Small intestine (tissue), 7 donors: ENCODE data around the gene POLR3A. TPM values are rescaled to one million over a fixed set of nuclear protein-coding genes. Genes with fewer than 3 reads are reported as not detected.

ENCODE experiments used
- DNase-seq, 2 donors: peaks; one replicate each; pipeline versions ENCODE4 v3.0.0 to v3.0.0-alpha.2; 2013
- FAIRE-seq: peaks from 2 replicates; lab custom pipeline; 2012; peaks lifted over from hg19 to GRCh38; lab: Jason Lieb, UNC
- H3K27ac ChIP-seq, 3 donors: one replicate each; pipeline ENCODE4 v1.5.1; 2013; ENCODE audit warnings: low read length in 2 of 3, mild to moderate bottlenecking in 2 of 3, control low read depth in 1 of 3, inconsistent platforms in 1 of 3, low read depth in 1 of 3, moderate library complexity in 1 of 3
- H3K27me3 ChIP-seq, 3 donors: one replicate each; pipeline ENCODE4 v1.6.1; 2013; ENCODE audit warnings: low read length in 3 of 3, inconsistent platforms in 1 of 3; ENCODE audit not compliant: control insufficient read depth in 3 of 3, insufficient read depth in 3 of 3
- H3K36me3 ChIP-seq, 3 donors: one replicate each; pipeline ENCODE4 v1.6.1; 2013; ENCODE audit warnings: low read length in 3 of 3, inconsistent platforms in 1 of 3, low read depth in 1 of 3, mild to moderate bottlenecking in 1 of 3, moderate library complexity in 1 of 3; ENCODE audit not compliant: control insufficient read depth in 3 of 3, insufficient read depth in 2 of 3
- H3K4me1 ChIP-seq, 3 donors: one replicate each; pipeline ENCODE4 v1.6.1; 2013; ENCODE audit warnings: low read length in 2 of 3, inconsistent platforms in 1 of 3, low read depth in 1 of 3, mild to moderate bottlenecking in 1 of 3, moderate library complexity in 1 of 3; ENCODE audit not compliant: control insufficient read depth in 3 of 3, insufficient read depth in 2 of 3
- H3K4me3 ChIP-seq, 3 donors: one replicate each; pipeline ENCODE4 v1.5.1; 2013; ENCODE audit warnings: low read length in 3 of 3, control low read depth in 1 of 3, inconsistent platforms in 1 of 3, low read depth in 1 of 3, mild to moderate bottlenecking in 1 of 3, moderate library complexity in 1 of 3
- H3K9me3 ChIP-seq, 2 donors: one replicate each; pipeline ENCODE4 v1.6.1; 2013; ENCODE audit warnings: low read depth in 1 of 2, low read length in 1 of 2; ENCODE audit not compliant: control insufficient read depth in 2 of 2, insufficient read depth in 1 of 2
- WGBS, 3 donors: extraction: QIAGEN DNeasy Blood & Tissue Kit; methylation state at CpG; one replicate each; pipeline ENCODE4 v1.1.7; 2013; 5-methylcytosine and 5-hydroxymethylcytosine counted together
- polyA plus RNA-seq, 4 donors: library from polyadenylated mRNA; stranded (reverse) in 3 of 4; unstranded in 1 of 4; fragments of 200-250 nt in 3 of 4; fragments of 120-200 nt in 1 of 4; gene quantifications; one replicate each; pipeline versions ENCODE4 v1.2.1 to v1.2.3, GENCODE V29; 2013
- donor health status: healthy with polysubstance abuse.
- donor health status: control.
- donor health status: control.
- donor health status: Bipolar disorder and iron deficiency.
- donor health status: healthy.

POLR3A gene
- polyA plus RNA-seq, 4 donors, result 4.3 to 13.2 (median 6.4) TPM

DNA sequence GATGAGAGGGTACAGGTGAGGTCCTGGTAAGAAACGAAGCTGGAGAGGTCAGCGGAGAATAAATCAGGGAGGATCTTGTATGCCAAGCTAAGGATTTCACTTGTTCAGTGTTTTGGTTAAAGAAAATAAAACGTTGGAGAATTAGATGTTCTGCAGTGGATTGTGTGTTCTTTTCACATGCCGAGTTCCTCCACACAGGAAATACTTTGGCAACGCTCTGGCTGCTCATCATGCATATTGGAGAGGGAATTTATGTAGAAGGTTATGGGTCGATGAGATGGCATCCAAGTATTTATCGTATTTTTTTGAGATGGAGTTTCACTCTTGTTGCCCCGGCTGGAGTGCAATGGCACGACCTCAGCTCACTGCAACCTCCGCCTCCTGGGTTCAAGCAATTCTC lies 15.4 kb upstream of the POLR3A start:
- WGBS, 3 donors, result 59 to 65% (median 60%) methylated on average over 10 of the region's 10 CpGs
- no peak overlapping the region for H3K27ac ChIP-seq

GRCh38 chr10:78044179-78044578 lies 14.9 kb upstream of the POLR3A start:
- Histone ChIP-seq H3K27me3 (no peaks in the 10 kb centered on the region), H3K4me3 (no peak overlapping the region), H3K9me3 (no peaks in the 10 kb centered on the region), H3K36me3 (peaks cover 10 to 20% (median 19%) of the 10 kb centered on the region in 3 donors), H3K4me1 (peaks cover 0 to 13% (median 0%) of the 10 kb centered on the region in 3 donors), H3K27ac (no peak overlapping the region)
- no peak for DNase-seq
- no peak for FAIRE-seq

More for the DNA sequence above, 15.4 kb upstream of the POLR3A start:
- Histone ChIP-seq H3K4me3 (no peak overlapping the region), H3K36me3 (peaks cover 10 to 20% (median 16%) of the 10 kb centered on the region in 3 donors), H3K4me1 (peaks cover 0 to 13% (median 0%) of the 10 kb centered on the region in 3 donors), H3K27me3 (no peaks in the 10 kb centered on the region), H3K9me3 (no peaks in the 10 kb centered on the region)
- DNase-seq (no peak), FAIRE-seq (no peak)

GRCh38 chr10:78042752-78043104 lies 13.4 kb upstream of the POLR3A start:
- no peak overlapping the region for H3K4me3 ChIP-seq
- no peak for FAIRE-seq
- no peak overlapping the region for H3K27ac ChIP-seq
- no peaks in the 10 kb centered on the region for H3K9me3 ChIP-seq
- DNase-seq, result no peak
- peaks cover 0 to 12% (median 0%) of the 10 kb centered on the region in 3 donors for H3K4me1 ChIP-seq
- peaks cover 13 to 27% (median 25%) of the 10 kb centered on the region in 3 donors for H3K36me3 ChIP-seq
- no peaks in the 10 kb centered on the region for H3K27me3 ChIP-seq
- WGBS, 3 donors, result 96 to 97% (median 97%) methylated on average over 6 of the region's 6 CpGs

DNA sequence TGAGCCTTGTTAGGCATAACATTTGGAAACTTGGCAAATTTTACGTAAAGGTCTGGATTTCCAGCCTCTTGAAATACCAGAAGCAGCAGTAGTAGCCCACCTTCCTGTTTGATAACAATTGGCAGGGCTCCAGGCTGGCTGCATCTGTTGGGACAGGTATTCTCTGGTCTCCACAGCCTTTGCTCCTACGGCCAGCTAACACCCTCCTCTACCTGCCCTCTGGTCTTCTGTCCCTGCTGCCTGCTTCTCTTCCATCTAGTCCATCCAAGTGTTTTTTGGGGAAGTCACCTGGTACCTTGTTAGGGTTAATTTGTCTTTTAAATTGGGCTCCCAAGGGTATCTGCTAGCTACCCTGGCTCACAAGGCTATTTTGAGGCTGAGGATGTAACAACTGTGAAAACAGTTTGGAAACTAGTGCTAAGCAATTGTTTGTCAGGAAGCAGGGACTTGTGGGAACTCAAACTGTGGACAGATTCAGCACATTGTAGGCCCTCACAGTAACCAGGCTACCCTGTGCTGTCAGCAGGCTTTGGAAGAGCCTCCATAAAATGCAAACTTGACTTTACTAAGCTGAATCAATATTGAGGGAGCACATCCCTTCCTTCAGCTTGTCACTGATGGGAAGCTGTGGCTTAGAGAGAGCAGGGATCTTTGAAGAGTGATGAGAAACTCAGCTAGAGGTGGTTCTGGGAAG lies 12.9 kb upstream of the POLR3A start:
- FAIRE-seq, result no peak
- DNase-seq, result no peak
- Histone ChIP-seq H3K4me3 (no peak overlapping the region), H3K27ac (no peak overlapping the region), H3K36me3 (peaks cover 17 to 31% (median 25%) of the 10 kb centered on the region in 3 donors), H3K27me3 (no peaks in the 10 kb centered on the region), H3K9me3 (no peaks in the 10 kb centered on the region), H3K4me1 (peaks cover 0 to 8% (median 0%) of the 10 kb centered on the region in 3 donors)
- WGBS, 3 donors, result 69 to 85% (median 73%) methylated on average over 2 of the region's 2 CpGs

DNA sequence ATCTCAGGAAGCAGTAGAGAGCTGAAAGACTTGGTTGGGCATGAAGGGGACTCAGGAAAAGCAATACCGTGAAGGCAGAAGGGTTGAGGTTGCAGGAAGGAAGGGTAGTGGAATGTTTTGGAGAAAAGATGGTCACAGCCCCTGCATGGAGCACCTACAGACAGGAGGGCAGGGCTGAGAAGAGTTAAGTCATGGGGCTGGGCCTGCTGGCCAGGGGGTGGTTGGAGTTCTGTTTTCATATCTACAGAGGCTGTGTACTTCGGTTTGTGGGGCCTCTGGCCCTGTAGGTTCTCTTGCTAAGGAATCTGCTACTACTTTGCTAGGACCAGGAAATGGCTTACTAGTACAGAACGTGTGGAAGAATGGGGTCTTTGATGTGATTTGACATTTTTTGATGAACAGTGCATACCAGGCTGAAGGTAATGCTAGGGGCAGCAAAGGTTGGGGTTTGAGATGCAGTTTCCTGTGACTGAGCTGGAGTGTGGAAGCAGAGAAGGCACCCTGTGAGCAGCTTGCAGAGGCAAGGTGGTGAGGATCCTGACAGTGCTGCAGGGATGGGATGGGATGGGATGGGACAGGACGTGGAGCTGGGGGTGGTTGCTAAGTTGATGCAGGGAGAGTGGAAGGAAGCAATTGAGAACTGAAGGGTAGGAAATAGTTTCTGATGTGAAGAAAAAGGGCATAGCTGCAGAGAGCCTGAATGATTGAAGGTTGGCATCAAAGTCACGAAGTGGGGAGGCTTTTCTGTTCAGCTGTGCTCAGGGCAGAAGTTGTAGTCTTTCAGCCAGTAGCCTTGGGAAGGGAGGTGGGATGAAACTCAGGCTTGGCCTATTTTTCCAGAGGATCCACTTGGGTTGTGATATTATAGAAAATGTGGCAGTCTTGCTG lies 12.1 kb upstream of the POLR3A start:
- H3K27me3 ChIP-seq, result no peaks in the 10 kb centered on the region
- 65 to 70% (median 69%) methylated on average over 5 of the region's 5 CpGs for WGBS, 3 donors
- FAIRE-seq (no peak), DNase-seq (no peak)
- no peak overlapping the region for H3K27ac ChIP-seq
- H3K9me3 ChIP-seq, result no peaks in the 10 kb centered on the region
- no peak overlapping the region for H3K4me3 ChIP-seq
- peaks cover 0 to 8% (median 0%) of the 10 kb centered on the region in 3 donors for H3K4me1 ChIP-seq
- H3K36me3 ChIP-seq, result peaks cover 23 to 34% (median 26%) of the 10 kb centered on the region in 3 donors

- 71 to 77% (median 76%) methylated on average over 3 of the region's 3 CpGs for WGBS, 3 donors
- H3K4me3 ChIP-seq, result no peak overlapping the region
- H3K27me3 ChIP-seq, result no peaks in the 10 kb centered on the region
- H3K36me3 ChIP-seq, result peaks cover 26 to 38% (median 30%) of the 10 kb centered on the region in 3 donors
- DNase-seq (no peak), FAIRE-seq (no peak)
- H3K27ac ChIP-seq, result no peak overlapping the region
- H3K9me3 ChIP-seq, result no peaks in the 10 kb centered on the region
- peaks cover 0 to 21% (median 9%) of the 10 kb centered on the region in 3 donors for H3K4me1 ChIP-seq
Observed at GRCh38 chr10:78039743-78040142, 10.4 kb upstream of the POLR3A start.

- FAIRE-seq (no peak), DNase-seq (no peak)
- WGBS, 3 donors, result 66 to 81% (median 72%) methylated on average over 5 of the region's 5 CpGs
- Histone ChIP-seq H3K4me1 (peaks cover 3 to 21% (median 11%) of the 10 kb centered on the region in 3 donors), H3K4me3 (no peak overlapping the region), H3K36me3 (peaks cover 26 to 38% (median 30%) of the 10 kb centered on the region in 3 donors), H3K9me3 (no peaks in the 10 kb centered on the region), H3K27ac (no peak overlapping the region), H3K27me3 (no peaks in the 10 kb centered on the region)
Observed at GRCh38 chr10:78038791-78039547, 9.7 kb upstream of the POLR3A start.

- no peak for FAIRE-seq
- no peak overlapping the region for H3K4me3 ChIP-seq
- H3K9me3 ChIP-seq, result no peaks in the 10 kb centered on the region
- peaks cover 26 to 38% (median 30%) of the 10 kb centered on the region in 3 donors for H3K36me3 ChIP-seq
- H3K4me1 ChIP-seq, result peaks cover 3 to 22% (median 11%) of the 10 kb centered on the region in 3 donors
- no peak for DNase-seq
- 56 to 67% (median 59%) methylated on average over 2 of the region's 2 CpGs for WGBS, 3 donors
- no peaks in the 10 kb centered on the region for H3K27me3 ChIP-seq
- no peak overlapping the region for H3K27ac ChIP-seq
Observed at GRCh38 chr10:78038105-78038504, 8.8 kb upstream of the POLR3A start.
